Activated T-cell treated with anti-CD3 and anti-CD28 coated beads, Interleukin-2, amount 50 U/mL, for 1 hour (primary cell): ENCODE measurements around the gene APPBP2.
"Not testable (repeated sequence)": the region's sequence is repeated elsewhere in the genome, so short reads cannot be mapped to it uniquely, and the experiment has no call there.

Source experiments
- DNase-seq: peaks from one replicate; pipeline ENCODE4 v3.0.0-alpha.2; 2020

APPBP2 gene

GRCh38 chr17:60430561-60430960, 95.5 kb downstream of the APPBP2 start:
- not testable (repeated sequence) for DNase-seq

- not testable (repeated sequence) for DNase-seq
Observed at GRCh38 chr17:60428491-60428890, 97.6 kb downstream of the APPBP2 start.

GRCh38 chr17:60426596-60426995, 99.4 kb downstream of the APPBP2 start:
- DNase-seq: no peak

GRCh38 chr17:60425626-60426025, 100.4 kb downstream of the APPBP2 start:
- no peak for DNase-seq

- DNase-seq: no peak
Observed at GRCh38 chr17:60423865-60424264, 102.2 kb downstream of the APPBP2 start.

- no peak for DNase-seq
Observed at GRCh38 chr17:60422162-60422665, 103.8 kb downstream of the APPBP2 start, which contains the start of gene CHCT1. Gene CHCT1 (plus strand): TSS chr17:60422489. CDS start chr17:60422593, 104 bp downstream.

GRCh38 chr17:60421273-60422161, 104.5 kb downstream of the APPBP2 start:
- DNase-seq: peak; percentile 81

GRCh38 chr17:60419875-60420274, 106.2 kb downstream of the APPBP2 start:
- not testable (repeated sequence) for DNase-seq

GRCh38 chr17:60419003-60419402, 107.0 kb downstream of the APPBP2 start:
- DNase-seq: not testable (repeated sequence)

GRCh38 chr17:60416368-60416925, 109.6 kb downstream of the APPBP2 start:
- DNase-seq: no peak

GRCh38 chr17:60415146-60415545, 110.9 kb downstream of the APPBP2 start:
- no peak for DNase-seq

- no peak for DNase-seq
Observed at GRCh38 chr17:60412701-60413100, 113.3 kb downstream of the APPBP2 start.

- DNase-seq: no peak
Observed at GRCh38 chr17:60410001-60410400, 116.0 kb downstream of the APPBP2 start.

GRCh38 chr17:60406887-60407286, 119.2 kb downstream of the APPBP2 start:
- DNase-seq: no peak

- no peak for DNase-seq
Observed at GRCh38 chr17:60403962-60404361, 122.1 kb downstream of the APPBP2 start.

GRCh38 chr17:60403523-60403810, 122.6 kb downstream of the APPBP2 start:
- no peak for DNase-seq

- DNase-seq: no peak
Observed at GRCh38 chr17:60401819-60402218, 124.2 kb downstream of the APPBP2 start.

- no peak for DNase-seq
Observed at GRCh38 chr17:60398227-60398959, 127.6 kb downstream of the APPBP2 start.

GRCh38 chr17:60396412-60396811, 129.6 kb downstream of the APPBP2 start:
- DNase-seq: no peak

GRCh38 chr17:60395508-60396065, 130.5 kb downstream of the APPBP2 start:
- DNase-seq: no peak

- DNase-seq: no peak
Observed at GRCh38 chr17:60393840-60394723, 132.0 kb downstream of the APPBP2 start.
